ENCODE data around the gene RNH1.

RNH1 gene

DNA sequence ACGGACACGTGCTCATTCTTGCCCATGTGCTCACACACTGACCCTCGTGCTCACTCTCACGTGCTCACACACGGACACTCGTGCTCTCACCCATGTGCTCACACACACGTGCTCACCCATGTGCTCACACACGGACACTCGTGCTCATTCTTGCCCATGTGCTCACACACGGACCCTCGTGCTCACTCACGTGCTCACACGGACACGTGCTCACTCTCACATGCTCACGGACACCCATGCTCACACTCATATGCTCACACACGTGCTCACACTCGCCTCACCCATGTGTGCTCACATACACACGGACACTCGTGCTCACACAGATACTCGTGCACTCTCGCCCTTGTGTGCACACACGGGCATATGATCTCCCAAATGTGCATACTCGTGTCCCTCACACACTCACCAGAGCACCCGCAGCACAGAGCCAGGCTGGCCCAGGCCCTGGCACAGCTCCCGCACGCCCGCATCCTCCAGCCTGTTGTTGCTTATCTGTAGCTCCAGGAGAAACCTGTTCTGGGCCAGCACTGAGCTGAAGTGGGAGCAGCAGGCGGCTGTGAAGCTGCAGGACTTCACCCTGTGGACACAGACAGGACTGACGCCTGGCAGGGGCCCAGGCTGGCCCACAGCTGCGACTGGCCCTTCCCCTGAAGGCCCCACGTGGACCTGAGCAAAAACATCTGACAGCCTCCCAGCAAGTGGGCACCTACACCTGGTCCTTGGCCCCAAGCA is 9.3 kb downstream of the RNH1 start:
- DNase-seq: no peak

DNA sequence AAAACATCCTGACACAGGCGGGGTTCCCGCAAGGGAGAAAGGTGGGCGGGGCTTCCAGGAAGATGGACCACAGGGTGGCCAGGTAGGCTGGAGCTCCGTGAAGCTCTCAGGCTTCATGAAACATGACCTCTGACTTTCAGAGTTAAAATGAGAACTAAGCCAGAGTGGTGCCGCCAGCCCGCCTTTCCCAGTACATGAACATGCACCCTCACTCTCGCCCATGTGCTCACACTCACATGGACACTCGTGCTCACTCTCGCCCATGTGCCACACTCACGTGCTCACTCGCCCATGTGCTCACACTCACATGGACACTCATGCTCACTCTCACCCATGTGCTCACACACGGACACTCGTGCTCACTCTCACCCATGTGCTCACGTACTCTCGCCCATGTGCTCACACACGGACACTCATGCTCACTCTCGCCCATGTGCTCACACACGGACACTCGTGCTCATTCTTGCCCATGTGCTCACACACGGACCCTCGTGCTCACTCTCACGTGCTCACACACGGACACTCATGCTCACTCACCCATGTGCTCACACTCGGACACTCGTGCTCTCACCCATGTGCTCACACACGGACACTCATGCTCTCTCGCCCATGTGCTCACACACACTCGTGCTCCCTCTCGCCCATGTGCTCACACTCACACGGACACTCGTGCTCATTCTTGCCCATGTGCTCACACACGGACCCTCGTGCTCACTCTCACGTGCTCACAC is 10.0 kb downstream of the RNH1 start:
- no peak for DNase-seq

DNA sequence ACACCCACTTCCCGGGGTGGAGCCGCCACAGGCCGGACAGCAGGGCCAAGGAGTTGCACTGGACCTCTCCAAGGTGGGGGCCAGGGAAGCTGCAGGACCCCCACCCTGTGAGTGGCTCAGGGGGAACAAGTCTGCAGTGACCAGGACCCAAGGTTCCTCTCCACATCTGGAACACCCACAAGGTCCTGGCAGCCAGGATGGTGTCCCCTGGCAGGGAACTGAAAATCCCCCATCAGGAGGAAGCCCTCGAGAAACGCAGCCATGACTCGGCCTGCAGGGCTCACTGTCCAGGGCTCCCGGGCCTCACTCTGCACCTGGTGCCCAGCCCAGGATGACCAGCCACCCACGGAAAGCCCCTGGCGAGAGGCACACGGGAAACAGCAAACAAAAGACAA is 11.5 kb downstream of the RNH1 start:
- DNase-seq: no peak

DNA sequence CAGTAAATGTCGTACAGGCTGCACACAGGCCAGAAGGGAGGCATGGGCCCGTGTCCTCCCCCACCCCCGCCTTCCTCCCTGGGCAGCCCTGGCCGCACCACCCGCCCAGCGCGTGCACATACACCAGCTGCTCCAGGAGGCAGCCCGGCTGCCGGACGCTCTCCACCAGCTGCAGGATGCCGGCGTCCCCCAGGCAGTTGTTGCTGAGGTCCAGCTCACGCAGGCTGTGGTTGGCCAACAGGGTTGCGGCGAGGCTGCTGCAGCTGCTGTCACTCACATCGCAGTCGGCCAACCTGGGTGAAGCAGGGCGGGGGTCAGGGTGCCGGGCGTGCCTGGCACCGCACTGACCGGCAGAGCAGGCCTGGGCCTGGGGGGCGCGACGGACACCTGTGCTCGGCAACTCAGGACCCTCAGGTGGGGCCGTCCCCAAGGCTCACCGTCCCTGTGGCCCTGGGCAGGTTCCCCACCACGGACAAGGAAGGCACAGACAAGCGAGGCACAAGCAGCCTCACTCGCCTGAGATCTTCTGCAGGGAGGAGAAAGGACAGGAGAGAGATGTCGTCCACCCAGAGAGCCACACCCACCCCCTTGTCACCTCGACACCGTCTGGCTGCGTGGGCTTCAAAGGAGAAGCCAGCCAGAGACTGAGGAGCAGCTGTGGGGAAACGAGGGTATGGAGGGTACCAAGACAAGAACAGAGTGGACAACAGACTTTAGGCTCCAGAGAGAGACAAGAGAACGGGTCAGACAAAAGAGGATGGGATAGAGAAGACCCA is 12.1 kb downstream of the RNH1 start:
- DNase-seq: no peak

GRCh38 chr11:492427-493226 is 14.4 kb downstream of the RNH1 start:
- DNase-seq: no peak

DNA sequence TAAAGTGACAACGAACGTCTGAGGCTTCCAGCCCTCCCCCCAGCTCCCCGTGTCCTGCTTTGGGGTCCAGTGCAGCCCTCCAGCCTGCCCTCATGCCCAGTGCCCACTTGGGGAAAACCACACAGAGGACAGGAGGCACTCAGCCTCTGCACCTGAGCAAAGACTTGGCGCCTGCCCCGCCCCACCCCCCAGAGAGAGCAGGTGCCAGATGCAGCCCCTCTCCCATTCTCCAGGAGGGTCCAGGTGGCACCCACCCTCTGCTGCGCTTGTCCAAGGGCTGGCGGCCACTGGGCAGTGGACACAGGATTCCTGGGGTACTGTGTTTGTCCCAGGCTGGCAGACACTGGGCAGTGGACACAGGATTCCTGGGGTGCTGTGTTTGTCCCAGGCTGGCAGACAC is 15.7 kb downstream of the RNH1 start:
- DNase-seq: no peak

- DNase-seq: no peak
These were observed 16.1 kb downstream of the RNH1 start for GRCh38 chr11:490930-491260.

GRCh38 chr11:490186-490929 is 16.7 kb downstream of the RNH1 start:
- DNase-seq: no peak

DNA sequence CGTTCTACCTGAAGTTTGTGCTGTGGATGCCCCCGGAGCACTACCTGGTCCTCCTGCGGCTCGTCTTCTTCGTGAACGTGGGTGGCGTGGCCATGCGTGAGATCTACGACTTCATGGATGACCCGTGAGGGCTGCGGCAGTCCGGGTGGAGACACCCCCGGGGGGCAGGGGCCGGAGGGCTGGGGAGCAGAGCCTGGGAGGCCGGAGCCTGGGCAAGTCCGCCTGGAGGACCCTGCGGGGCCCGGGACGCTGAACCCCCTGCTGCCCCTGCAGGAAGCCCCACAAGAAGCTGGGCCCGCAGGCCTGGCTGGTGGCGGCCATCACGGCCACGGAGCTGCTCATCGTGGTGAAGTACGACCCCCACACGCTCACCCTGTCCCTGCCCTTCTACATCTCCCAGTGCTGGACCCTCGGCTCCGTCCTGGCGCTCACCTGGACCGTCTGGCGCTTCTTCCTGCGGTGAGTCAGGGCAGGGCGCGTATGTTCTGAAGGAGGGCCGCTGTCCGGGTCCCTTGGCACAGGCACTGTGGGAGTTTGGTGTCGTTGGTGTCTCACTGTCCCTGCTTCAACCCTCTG is 17.3 kb downstream of the RNH1 start:
- no peak for DNase-seq

- no peak for DNase-seq
These were observed 18.1 kb downstream of the RNH1 start for GRCh38 chr11:488992-489391.

DNA sequence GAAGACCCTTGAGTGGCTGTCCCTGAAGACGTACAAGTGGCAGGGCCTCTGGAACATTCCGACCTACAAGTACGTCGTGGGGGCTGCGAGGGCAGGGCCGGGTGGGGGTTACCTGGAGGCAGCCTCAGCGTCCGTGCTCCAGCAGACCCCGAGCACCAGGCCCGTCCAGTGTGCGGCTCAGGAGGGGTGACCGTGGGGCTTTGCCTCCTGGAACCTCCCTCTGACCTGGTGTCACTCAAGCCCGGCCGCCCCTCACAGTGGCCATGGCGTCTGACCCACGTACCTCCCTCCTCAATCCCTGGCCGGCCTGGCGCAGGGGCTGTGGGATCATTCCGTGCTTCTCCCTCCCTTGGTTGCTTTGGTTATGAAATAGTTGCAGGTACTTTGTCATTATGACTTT is 18.5 kb downstream of the RNH1 start:
- no peak for DNase-seq

DNA sequence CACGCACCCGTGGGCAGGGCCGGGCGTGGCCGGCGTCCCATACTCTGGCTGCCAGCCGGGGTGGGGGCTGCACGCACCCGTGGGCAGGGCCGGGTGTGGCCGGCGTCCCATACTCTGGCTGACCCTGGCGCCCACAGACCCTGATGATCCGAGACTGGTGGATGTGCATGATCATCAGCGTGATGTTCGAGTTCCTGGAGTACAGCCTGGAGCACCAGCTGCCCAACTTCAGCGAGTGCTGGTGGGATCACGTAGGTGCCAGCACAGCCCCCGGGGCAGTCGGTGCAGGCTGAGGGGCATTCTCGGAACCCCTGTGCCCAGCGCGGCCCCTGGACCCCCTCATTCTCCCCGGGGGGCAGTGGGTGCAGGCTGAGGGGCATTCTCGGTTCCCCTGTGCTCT is 19.0 kb downstream of the RNH1 start:
- DNase-seq: no peak

DNA sequence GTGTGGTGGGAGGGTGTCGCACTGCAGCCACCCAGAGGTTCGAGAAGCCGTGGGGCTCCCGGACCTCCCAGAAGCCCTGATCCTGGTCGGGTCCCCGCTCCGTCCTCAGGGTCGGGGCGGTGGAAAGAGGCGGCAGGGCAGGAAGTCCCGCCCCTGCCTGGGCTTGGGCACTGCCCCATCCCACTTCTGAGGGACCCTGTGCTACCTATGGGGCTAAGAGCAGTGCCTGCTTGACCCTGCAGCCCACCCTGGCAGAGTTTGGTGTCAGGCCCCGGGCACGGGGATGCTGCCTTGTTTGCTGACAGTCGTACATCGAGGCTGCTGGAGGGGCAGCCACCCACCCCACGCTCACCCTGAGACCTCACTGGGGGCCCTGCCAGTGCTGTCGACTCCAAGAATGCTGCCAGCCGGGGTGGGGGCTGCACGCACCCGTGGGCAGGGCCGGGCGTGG is 19.4 kb downstream of the RNH1 start:
- no peak for DNase-seq

DNA sequence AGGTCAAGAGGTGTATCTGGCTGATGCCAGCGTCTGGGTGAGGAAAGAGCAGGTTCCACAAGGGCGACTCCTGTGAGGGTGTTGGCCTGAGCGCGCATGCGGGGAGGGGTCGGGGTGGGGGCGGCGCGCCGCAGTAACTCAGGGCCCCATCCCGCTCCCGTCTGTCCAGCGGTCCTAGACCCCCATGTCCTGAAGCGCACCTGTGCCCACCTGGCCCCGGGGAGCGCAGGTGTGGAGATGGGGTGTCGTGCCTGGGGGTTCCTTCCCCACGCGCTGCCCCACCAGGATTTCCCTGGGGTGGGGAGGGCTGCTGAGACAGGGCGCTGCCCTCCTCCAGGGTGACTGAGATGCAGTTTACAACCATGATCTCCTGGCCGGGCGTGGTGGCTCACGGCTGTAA is 20.9 kb downstream of the RNH1 start:
- no peak for DNase-seq

- DNase-seq: no peak
These were observed 22.4 kb downstream of the RNH1 start for GRCh38 chr11:484616-485015.

GRCh38 chr11:479311-479710 is 27.7 kb downstream of the RNH1 start:
- no peak for DNase-seq

GRCh38 chr11:477052-477715 is 29.9 kb downstream of the RNH1 start:
- no peak for DNase-seq

- DNase-seq: no peak
These were observed 30.6 kb downstream of the RNH1 start for GRCh38 chr11:476416-476815.

GRCh38 chr11:475941-476340 is 31.1 kb downstream of the RNH1 start:
- DNase-seq: no peak

GRCh38 chr11:474914-475506 is 32.0 kb downstream of the RNH1 start:
- no peak for DNase-seq
